ENCODE results near the gene TMED6. TPM values are rescaled to one million over a fixed set of nuclear protein-coding genes. Genes with fewer than 3 reads are reported as not detected.
A peak's percentile ranks its signal among the peaks of the same experiment; 100 is the strongest.

Gene TMED6
- total and polyA plus RNA-seq, 2 of the 8 experiments (the other 6 are each of a cell fraction or from before 2014, with no cell fraction given), result not detected

DNA sequence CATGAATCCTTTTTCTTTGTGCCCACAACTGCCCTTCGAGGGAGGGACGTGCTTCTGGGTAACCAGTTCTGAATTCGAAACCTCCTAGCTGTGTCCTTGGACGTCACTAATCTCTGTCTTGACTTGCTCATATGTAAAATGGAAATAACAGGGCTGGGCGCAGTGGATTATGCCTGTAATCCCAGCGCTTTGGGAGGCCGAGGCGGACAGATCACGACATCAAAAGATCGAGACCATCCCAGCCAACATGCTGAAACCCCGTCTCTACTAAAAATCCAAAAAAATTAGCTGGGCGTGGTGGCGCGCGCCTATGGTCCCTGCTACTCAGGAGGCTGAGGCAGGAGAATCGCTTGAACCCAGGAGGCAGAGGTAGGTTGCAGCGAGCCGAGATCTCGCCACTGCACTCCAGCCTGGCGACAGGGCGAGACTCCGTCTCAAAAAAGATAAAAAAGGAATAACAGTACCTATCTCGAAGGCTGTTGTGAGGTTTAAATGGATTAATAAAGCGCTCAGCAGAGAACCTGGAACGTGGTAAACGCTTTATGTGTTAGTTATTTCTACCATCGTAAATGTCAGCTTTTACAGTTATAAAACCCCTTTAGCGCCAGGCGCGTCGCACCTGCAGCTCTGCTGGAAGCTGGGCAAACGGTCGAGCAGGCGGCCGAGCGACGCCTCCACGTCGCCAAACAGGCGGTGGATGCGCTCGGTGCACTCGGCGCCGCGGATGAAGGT is 12.9 kb downstream of the TMED6 start:
- Histone ChIP-seq H2AFZ (ENCODE audit: low read length) (0 out of 2 replicates have a peak overlapping the region, but pooled peaks have one; percentile 53), H3K4me2 (ENCODE audit: insufficient read depth in 1 of 2, low read depth in 2 of 2, low read length in 2 of 2) (peak overlapping the region; percentile 61 to 87), H2BK20ac (ENCODE audit: low read length) (no peak overlapping the region), H2BK12ac (ENCODE audit: low read depth, low read length) (no peak overlapping the region), H4K8ac (ENCODE audit: extremely low read depth, insufficient read depth, low read length) (peak overlapping the region; percentile 92), H3K56ac (replicated peaks; ENCODE audit: insufficient read length, low read depth, low read length) (no peak overlapping the region), H3K79me2 (ENCODE audit: control insufficient read depth in 1 of 2, insufficient read depth in 2 of 2, low read length in 2 of 2) (peaks cover 12 to 43% of the 10 kb centered on the region in 2 experiments), H2BK5ac (ENCODE audit: low read depth, low read length) (peak overlapping the region; percentile 77), H3K23me2 (ENCODE audit: low read depth, low read length) (peaks cover 5% of the 10 kb centered on the region; the same call in 1 of the 2 replicates), H3K9me3 (ENCODE audit: insufficient read depth in 2 of 2, low read depth in 1 of 2, low read length in 1 of 2) (no peaks in the 10 kb centered on the region), H3K4me3 (ENCODE audit: extremely low read depth in 1 of 4, insufficient read depth in 2 of 4, low read depth in 3 of 4, low read length in 4 of 4) (peak overlapping the region; percentile 71 to 98 (median 92)), H3K27ac (ENCODE audit: low read depth, low read length) (peak overlapping the region; percentile 81; the same call in 1 of the 2 replicates), H3K36me3 (ENCODE audit: control insufficient read depth in 2 of 4, insufficient read depth in 4 of 4, low read length in 3 of 4) (peaks cover 33 to 55% (median 40%) of the 10 kb centered on the region in 4 experiments), H3K14ac (ENCODE audit: insufficient read length) (no peak overlapping the region), H2BK120ac (replicated peaks; ENCODE audit: low read depth, low read length) (no peak overlapping the region), H4K20me1 (replicated peaks in 1 of 2; ENCODE audit: control insufficient read depth in 1 of 2, insufficient read depth in 2 of 2, low read length in 2 of 2) (peaks cover 2 to 3% of the 10 kb centered on the region in 2 experiments), H3K79me1 (ENCODE audit: low read depth, low read length) (peaks cover 6% of the 10 kb centered on the region; the same call in 1 of the 2 replicates), H3K18ac (ENCODE audit: extremely low read depth, low read length) (no peak overlapping the region), H4K91ac (replicated peaks; ENCODE audit: insufficient read length, low read length) (peak overlapping the region; percentile 66), H3K4me1 (replicated peaks in 1 of 4; ENCODE audit: control insufficient read depth in 3 of 4, insufficient read depth in 4 of 4, low read length in 3 of 4) (peaks cover 0 to 9% (median 3%) of the 10 kb centered on the region in 4 experiments; a peak in 4 of 7 replicates), H3K4ac (replicated peaks; ENCODE audit: insufficient read length, low read depth, low read length) (peak overlapping the region; percentile 63), H2AK5ac (ENCODE audit: low read depth, low read length) (no peak overlapping the region; the same call in 1 of the 2 replicates), H3K9ac (replicated peaks in 1 of 4; ENCODE audit: extremely low read depth in 1 of 4, low read depth in 3 of 4, low read length in 3 of 4) (peak overlapping the region; percentile 29 to 93 (median 92)), H2BK15ac (ENCODE audit: low read length) (no peak overlapping the region), H3K23ac (ENCODE audit: insufficient read length) (no peak overlapping the region), H4K5ac (ENCODE audit: insufficient read length, low read depth, low read length) (no peak overlapping the region), H3K27me3 (replicated peaks in 1 of 4; ENCODE audit: control insufficient read depth in 3 of 4, extremely low read depth in 1 of 4, insufficient read depth in 3 of 4, low read length in 3 of 4) (no peaks in the 10 kb centered on the region)
- no peak for FAIRE-seq
- WGBS, 2 experiments (ENCODE audit: extremely low coverage in 1 of 2, insufficient coverage in 1 of 2, insufficient read length in 1 of 2, insufficient replicate concordance in 2 of 2, low coverage in 1 of 2, low lambda C conversion rate in 2 of 2, missing lambda C conversion rate in 1 of 2), result 25% methylated on average over 46 of the region's 46 CpGs; no CpG with 5 or more reads in 1 of the 2 experiments
- DNase-seq (ENCODE audit: low read depth in 1 of 2, low spot score in 2 of 2), result no peak
- CTCF ChIA-PET (ENCODE audit: partially characterized antibody), result interaction anchor here (0.8 to 2.0 kb wide), 5 partner anchors 9 to 27 kb away, joined by 3 to 10 read pairs (median 4); no protein-coding TSS in a partner anchor
- POLR2A ChIA-PET (ENCODE audit: partially characterized antibody), result interaction anchor here (0.6 to 29.8 kb wide), 7 partner anchors 10 to 546 kb away, joined by 3 to 497 read pairs (median 7); partner anchors contain the start of genes CYB5B, PDF, SNTB2 and TMED6
- TF ChIP-seq CTBP2 (IDR thresholded peaks at IDR 0.05; ENCODE audit: borderline replicate concordance, insufficient read depth, insufficient read length, low read length), result no peak
- TF ChIP-seq CEBPB (IDR thresholded peaks at IDR 0.05; ENCODE audit: low read depth, low read length), result no peak
- TF ChIP-seq, protein P1, sequence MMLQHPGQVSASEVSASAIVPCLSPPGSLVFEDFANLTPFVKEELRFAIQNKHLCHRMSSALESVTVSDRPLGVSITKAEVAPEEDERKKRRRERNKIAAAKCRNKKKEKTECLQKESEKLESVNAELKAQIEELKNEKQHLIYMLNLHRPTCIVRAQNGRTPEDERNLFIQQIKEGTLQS (IDR thresholded peaks at IDR 0.05; ENCODE audit: insufficient read depth, low read depth, low read length), result no peak
- TF ChIP-seq MAFK (IDR thresholded peaks at IDR 0.05; ENCODE audit: low read depth, low read length), result no peak
- TF ChIP-seq TAF7 (optimal IDR thresholded peaks at IDR 0.05; ENCODE audit: borderline replicate concordance, low read depth, low read length), result no peak
- TF ChIP-seq BRCA1 (IDR thresholded peaks at IDR 0.05; ENCODE audit: low read depth, low read length), result no peak
- no peak for TF ChIP-seq CBX8 (IDR thresholded peaks at IDR 0.05; ENCODE audit: borderline replicate concordance, low read depth, low read length)
- TF ChIP-seq JUN (IDR thresholded peaks at IDR 0.05; ENCODE audit: low read depth, low read length), result no peak
- no peak for TF ChIP-seq RXRA (IDR thresholded peaks at IDR 0.05; ENCODE audit: insufficient read depth, low read depth, low read length)
- TF ChIP-seq POLR2A (IDR thresholded peaks at IDR 0.05; ENCODE audit: control extremely low read depth in 1 of 2, low read depth in 2 of 2, low read length in 2 of 2), result no peak
- no peak for TF ChIP-seq BCL11A (IDR thresholded peaks at IDR 0.05; ENCODE audit: low read depth in 2 of 2, low read length in 2 of 2)
